SK-N-SH treated with all-trans-retinoic acid at 6 μM for 48 hours (cell line): Measurements from ENCODE around the gene CYB5A.

ENCODE experiments used
- ARNTL ChIP-seq: fragments of 450-650 bp; formaldehyde crosslinking; IDR thresholded peaks from 2 replicates; pipeline ENCODE4 v1.5.0; 2020; ENCODE audit warnings: low read depth, mild to moderate bottlenecking, moderate library complexity, borderline replicate concordance
- BACH2 ChIP-seq: fragments of 250-450 bp; sonication (Bioruptor Pico); IDR thresholded peaks from 2 replicates; pipeline ENCODE4 v1.9.0; 2021; ENCODE audit warnings: mild to moderate bottlenecking, borderline replicate concordance
- CSDC2 ChIP-seq: fragments of 250-450 bp; sonication (Bioruptor Pico); IDR thresholded peaks from 2 replicates; pipeline ENCODE4 v1.5.0; 2020; ENCODE audit warnings: mild to moderate bottlenecking, moderate library complexity
- GLIS3 ChIP-seq: fragments of 250-450 bp; sonication (Bioruptor Pico); IDR thresholded peaks from 2 replicates; pipeline ENCODE4 v1.5.0; 2020; ENCODE audit warnings: mild to moderate bottlenecking, moderate library complexity
- RARB ChIP-seq: fragments of 250-450 bp; sonication (Bioruptor Pico); IDR thresholded peaks from 2 replicates; pipeline ENCODE4 v1.8.0; 2021; ENCODE audit warnings: mild to moderate bottlenecking, moderate library complexity
- TSHZ2 ChIP-seq: fragments of 250-450 bp; sonication (Bioruptor Pico); IDR thresholded peaks from 2 replicates; pipeline ENCODE4 v1.5.0; 2020; ENCODE audit warnings: mild to moderate bottlenecking, moderate library complexity
- ZFP3 ChIP-seq: fragments of 250-450 bp; sonication (Bioruptor Pico); IDR thresholded peaks from 2 replicates; pipeline ENCODE4 v1.5.0; 2020; ENCODE audit warnings: mild to moderate bottlenecking, moderate library complexity
- ZFP30 ChIP-seq: fragments of 450-650 bp; formaldehyde crosslinking; IDR thresholded peaks from 2 replicates; pipeline ENCODE4 v1.5.0; 2022; ENCODE audit warnings: mild to moderate bottlenecking, moderate library complexity
- ZNF70 ChIP-seq: fragments of 450-650 bp; formaldehyde crosslinking; IDR thresholded peaks from 2 replicates; pipeline ENCODE4 v1.5.0; 2020; ENCODE audit warnings: mild to moderate bottlenecking, moderate library complexity
- ZNF8 ChIP-seq: fragments of 450-650 bp; formaldehyde crosslinking; IDR thresholded peaks from 2 replicates; pipeline ENCODE4 v1.5.0; 2020; ENCODE audit warnings: mild to moderate bottlenecking, moderate library complexity
- TF ChIP-seq, protein P1 (sequence below): fragments of 250-450 bp; sonication (Bioruptor Pico); IDR thresholded peaks from 2 replicates; pipeline ENCODE4 v1.8.0; 2020; ENCODE audit warnings: mild to moderate bottlenecking, moderate library complexity, borderline replicate concordance
- TF ChIP-seq, protein P2 (sequence below): fragments of 250-450 bp; sonication (Bioruptor Pico); IDR thresholded peaks from 2 replicates; pipeline ENCODE4 v1.5.1; 2020; ENCODE audit warnings: low read depth, mild to moderate bottlenecking, moderate library complexity

DNA sequence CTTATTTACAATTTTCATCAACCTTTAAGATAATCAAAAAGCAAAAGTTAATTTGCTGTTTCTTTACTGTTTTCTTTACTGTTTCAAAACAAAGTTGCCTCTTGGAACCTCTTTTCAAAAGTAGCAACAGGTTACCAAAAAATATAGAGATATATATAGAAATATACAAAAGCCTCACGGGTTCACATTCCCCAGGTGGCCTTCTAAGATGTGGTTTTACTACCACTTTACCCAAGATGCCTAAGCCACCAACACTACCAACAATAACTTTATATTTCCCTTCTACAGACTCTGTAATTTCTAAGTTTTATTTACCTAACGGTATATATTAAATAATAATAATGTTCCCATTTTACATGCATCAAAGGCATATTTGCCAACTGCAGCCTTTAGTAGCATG is 4.9 kb downstream of the CYB5A start:
- no peak for TF ChIP-seq GLIS3 (CRISPR knock-in tag)
- no peak for TF ChIP-seq TSHZ2 (CRISPR knock-in tag)
- no peak for TF ChIP-seq ZFP30 (CRISPR knock-in tag)
- TF ChIP-seq, protein P1, sequence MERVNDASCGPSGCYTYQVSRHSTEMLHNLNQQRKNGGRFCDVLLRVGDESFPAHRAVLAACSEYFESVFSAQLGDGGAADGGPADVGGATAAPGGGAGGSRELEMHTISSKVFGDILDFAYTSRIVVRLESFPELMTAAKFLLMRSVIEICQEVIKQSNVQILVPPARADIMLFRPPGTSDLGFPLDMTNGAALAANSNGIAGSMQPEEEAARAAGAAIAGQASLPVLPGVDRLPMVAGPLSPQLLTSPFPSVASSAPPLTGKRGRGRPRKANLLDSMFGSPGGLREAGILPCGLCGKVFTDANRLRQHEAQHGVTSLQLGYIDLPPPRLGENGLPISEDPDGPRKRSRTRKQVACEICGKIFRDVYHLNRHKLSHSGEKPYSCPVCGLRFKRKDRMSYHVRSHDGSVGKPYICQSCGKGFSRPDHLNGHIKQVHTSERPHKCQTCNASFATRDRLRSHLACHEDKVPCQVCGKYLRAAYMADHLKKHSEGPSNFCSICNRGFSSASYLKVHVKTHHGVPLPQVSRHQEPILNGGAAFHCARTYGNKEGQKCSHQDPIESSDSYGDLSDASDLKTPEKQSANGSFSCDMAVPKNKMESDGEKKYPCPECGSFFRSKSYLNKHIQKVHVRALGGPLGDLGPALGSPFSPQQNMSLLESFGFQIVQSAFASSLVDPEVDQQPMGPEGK = no peak
- TF ChIP-seq, protein P2, sequence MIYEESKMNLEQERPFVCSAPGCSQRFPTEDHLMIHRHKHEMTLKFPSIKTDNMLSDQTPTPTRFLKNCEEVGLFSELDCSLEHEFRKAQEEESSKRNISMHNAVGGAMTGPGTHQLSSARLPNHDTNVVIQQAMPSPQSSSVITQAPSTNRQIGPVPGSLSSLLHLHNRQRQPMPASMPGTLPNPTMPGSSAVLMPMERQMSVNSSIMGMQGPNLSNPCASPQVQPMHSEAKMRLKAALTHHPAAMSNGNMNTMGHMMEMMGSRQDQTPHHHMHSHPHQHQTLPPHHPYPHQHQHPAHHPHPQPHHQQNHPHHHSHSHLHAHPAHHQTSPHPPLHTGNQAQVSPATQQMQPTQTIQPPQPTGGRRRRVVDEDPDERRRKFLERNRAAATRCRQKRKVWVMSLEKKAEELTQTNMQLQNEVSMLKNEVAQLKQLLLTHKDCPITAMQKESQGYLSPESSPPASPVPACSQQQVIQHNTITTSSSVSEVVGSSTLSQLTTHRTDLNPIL (CRISPR knock-in tag) = no peak
- no peak for TF ChIP-seq CSDC2 (CRISPR knock-in tag)
- TF ChIP-seq RARB = no peak
- TF ChIP-seq ARNTL (CRISPR knock-in tag) = no peak
- no peak for TF ChIP-seq ZFP3 (CRISPR knock-in tag)
- TF ChIP-seq BACH2 (CRISPR knock-in tag) = no peak
- TF ChIP-seq ZNF70 (CRISPR knock-in tag) = no peak
- no peak for TF ChIP-seq ZNF8 (CRISPR knock-in tag)
